Embryonic facial prominence (tissue), 1 donor: Measurements from ENCODE around the gene CTSL.
"Not testable (repeated sequence)": the region's sequence is repeated elsewhere in the genome, so short reads cannot be mapped to it uniquely, and the experiment has no call there.

Experiments used
- DNase-seq: peaks from one replicate; pipeline ENCODE4 v3.0.0-alpha.2; 2016; ENCODE audit errors: extremely low spot score

CTSL gene

GRCh38 chr9:87720173-87720572 is 5.7 kb upstream of the CTSL start:
- DNase-seq = no peak

GRCh38 chr9:87722393-87723088 is 3.4 kb upstream of the CTSL start:
- no peak for DNase-seq

GRCh38 chr9:87725356-87725899 is 491 bp upstream of the CTSL start:
- DNase-seq = peak; percentile 10

- DNase-seq = no peak
These were observed 3.3 kb downstream of the CTSL start for GRCh38 chr9:87729246-87729645.

GRCh38 chr9:87731321-87731720 is 5.4 kb downstream of the CTSL start:
- DNase-seq = no peak

GRCh38 chr9:87732344-87732743 is 6.4 kb downstream of the CTSL start:
- no peak for DNase-seq

GRCh38 chr9:87732756-87733155 is 6.8 kb downstream of the CTSL start:
- DNase-seq = no peak

GRCh38 chr9:87733273-87734052 is 7.5 kb downstream of the CTSL start:
- DNase-seq = no peak

GRCh38 chr9:87734106-87734505 is 8.2 kb downstream of the CTSL start:
- no peak for DNase-seq

- no peak for DNase-seq
These were observed 13.6 kb downstream of the CTSL start for GRCh38 chr9:87739546-87739945.

- DNase-seq = no peak
These were observed 14.3 kb downstream of the CTSL start for GRCh38 chr9:87740209-87740608.

GRCh38 chr9:87741326-87741725 is 15.4 kb downstream of the CTSL start:
- DNase-seq = no peak

GRCh38 chr9:87741891-87742290 is 16.0 kb downstream of the CTSL start:
- DNase-seq = no peak

- no peak for DNase-seq
These were observed 17.0 kb downstream of the CTSL start for GRCh38 chr9:87742813-87743428.

GRCh38 chr9:87744247-87744646 is 18.3 kb downstream of the CTSL start:
- DNase-seq = not testable (repeated sequence)

- DNase-seq = no peak
These were observed 20.3 kb downstream of the CTSL start for GRCh38 chr9:87746186-87746585.

- no peak for DNase-seq
These were observed 23.0 kb downstream of the CTSL start for GRCh38 chr9:87748881-87749280.

- DNase-seq = no peak
These were observed 23.6 kb downstream of the CTSL start for GRCh38 chr9:87749335-87750035.

- no peak for DNase-seq
These were observed 24.8 kb downstream of the CTSL start for GRCh38 chr9:87750726-87751125.

- no peak for DNase-seq
These were observed 25.5 kb downstream of the CTSL start for GRCh38 chr9:87751423-87751822.

GRCh38 chr9:87751868-87752267 is 25.9 kb downstream of the CTSL start:
- DNase-seq = no peak

GRCh38 chr9:87753313-87753712 is 27.4 kb downstream of the CTSL start:
- no peak for DNase-seq
